OCI-LY7 (cell line): ENCODE data around the gene BAIAP2. TPM values are rescaled to one million over a fixed set of nuclear protein-coding genes. Genes with fewer than 3 reads are reported as not detected.

Experiments
- BruUV-seq: library from RNA; stranded (reverse); fragments of 400-500 nt; replicated peaks from 2 replicates; lab custom pipeline; 2021; lab: Mats Ljungman, UMichigan
- CTCF ChIA-PET: fragments of 300-600 bp; sonication (Branson Sonifier 250); formaldehyde crosslinking; loops from one replicate; lab custom pipeline; 2022; ENCODE audit warnings: antibody characterized with exemption; ENCODE audit not compliant: unreplicated experiment; lab: Charles Lee
- POLR2A ChIA-PET: fragments of 300-600 bp; sonication (Branson Sonifier 250); formaldehyde crosslinking; loops from one replicate; lab custom pipeline; 2022; ENCODE audit warnings: antibody characterized with exemption; lab: Charles Lee
- DNase-seq: peaks from one replicate; pipeline ENCODE4 v3.0.0-alpha.2; 2015; ENCODE audit warnings: low spot score
- H2AFZ ChIP-seq: fragments of 200-600 bp; sonication (generic), shearing (Covaris generic); 2 replicates; pipeline ENCODE4 v1.6.1; 2014; ENCODE audit warnings: mild to moderate bottlenecking, antibody characterized with exemption, low read length, moderate library complexity
- H3K27ac ChIP-seq: fragments of 200-600 bp; sonication (generic); 2 replicates; pipeline ENCODE4 v1.5.1; 2014; ENCODE audit warnings: mixed run types, low read depth, mild to moderate bottlenecking, moderate library complexity, low read length, inconsistent platforms; ENCODE audit not compliant: poor library complexity, severe bottlenecking
- H3K36me3 ChIP-seq: fragments of 200-600 bp; sonication (generic); 2 replicates; pipeline ENCODE4 v1.6.1; 2014; ENCODE audit warnings: mild to moderate bottlenecking, antibody characterized with exemption, low read length, moderate library complexity, mixed read lengths; ENCODE audit not compliant: insufficient read depth
- H3K4me1 ChIP-seq: fragments of 200-600 bp; sonication (generic); 2 replicates; pipeline ENCODE4 v1.5.1; 2014; ENCODE audit warnings: mild to moderate bottlenecking, low read length; ENCODE audit not compliant: insufficient read depth, poor library complexity, severe bottlenecking
- H3K4me2 ChIP-seq: fragments of 200-600 bp; sonication (generic); 2 replicates; pipeline ENCODE4 v1.6.1; 2014; ENCODE audit warnings: mild to moderate bottlenecking, low read length
- H3K4me3 ChIP-seq: fragments of 200-600 bp; sonication (generic); 2 replicates; pipeline ENCODE4 v1.5.1; 2014; ENCODE audit warnings: mild to moderate bottlenecking, low read depth, low read length; ENCODE audit not compliant: poor library complexity, severe bottlenecking
- H3K79me2 ChIP-seq: fragments of 200-600 bp; sonication (generic); 2 replicates; pipeline ENCODE4 v1.6.1; 2016; ENCODE audit warnings: low read depth, mild to moderate bottlenecking, low read length, moderate library complexity, mixed read lengths; ENCODE audit not compliant: insufficient read depth
- H3K9me2 ChIP-seq: fragments of 200-600 bp; sonication (generic); 2 replicates; pipeline ENCODE4 v1.6.1; 2016; ENCODE audit warnings: mild to moderate bottlenecking, low read length, mixed read lengths; ENCODE audit not compliant: insufficient read depth
- H3K9me3 ChIP-seq: fragments of 200-600 bp; sonication (generic); 2 replicates; pipeline ENCODE4 v1.6.1; 2014; ENCODE audit warnings: mild to moderate bottlenecking, mixed run types, low read length, mixed read lengths
- H4K20me1 ChIP-seq: fragments of 200-600 bp; sonication (generic); 2 replicates; pipeline ENCODE4 v1.6.1; 2014; ENCODE audit warnings: mild to moderate bottlenecking, antibody characterized with exemption, low read length, moderate library complexity, mixed read lengths; ENCODE audit not compliant: insufficient read depth
- EZH2phosphoT487 ChIP-seq: fragments of 200-600 bp; sonication (generic); IDR thresholded peaks from 2 replicates; pipeline ENCODE4 v1.6.1; 2018; ENCODE audit warnings: low read depth, borderline replicate concordance, mild to moderate bottlenecking, mixed run types, antibody characterized with exemption, low read length, moderate library complexity, mixed read lengths
- intact Hi-C: fragments of 100-400 bp; cut with micrococcal nuclease; formaldehyde crosslinking; loops from one replicate; pipeline ENCODE4 v1.10.0; 2022; ENCODE audit not compliant: unreplicated experiment
- total RNA-seq, 2 experiments: library from RNA; depleted of rRNA in 1 of 2; stranded (reverse); fragments of >200 nt in 1 of 2; shearing (Covaris generic) in 1 of 2; gene quantifications; 2 replicates each; pipeline ENCODE4 v1.2.3, GENCODE V29; 2014 to 2022
- TF ChIP-seq, protein P1 (sequence below): fragments of 200-600 bp; sonication (generic); conservative IDR thresholded peaks from 2 replicates; pipeline ENCODE4 v1.5.1; 2014; ENCODE audit warnings: mild to moderate bottlenecking, antibody characterized with exemption, low read length, moderate library complexity, mixed read lengths

Gene BAIAP2
- total RNA-seq, 2 experiments from 2014 or later = 2.1 to 2.3 TPM

DNA sequence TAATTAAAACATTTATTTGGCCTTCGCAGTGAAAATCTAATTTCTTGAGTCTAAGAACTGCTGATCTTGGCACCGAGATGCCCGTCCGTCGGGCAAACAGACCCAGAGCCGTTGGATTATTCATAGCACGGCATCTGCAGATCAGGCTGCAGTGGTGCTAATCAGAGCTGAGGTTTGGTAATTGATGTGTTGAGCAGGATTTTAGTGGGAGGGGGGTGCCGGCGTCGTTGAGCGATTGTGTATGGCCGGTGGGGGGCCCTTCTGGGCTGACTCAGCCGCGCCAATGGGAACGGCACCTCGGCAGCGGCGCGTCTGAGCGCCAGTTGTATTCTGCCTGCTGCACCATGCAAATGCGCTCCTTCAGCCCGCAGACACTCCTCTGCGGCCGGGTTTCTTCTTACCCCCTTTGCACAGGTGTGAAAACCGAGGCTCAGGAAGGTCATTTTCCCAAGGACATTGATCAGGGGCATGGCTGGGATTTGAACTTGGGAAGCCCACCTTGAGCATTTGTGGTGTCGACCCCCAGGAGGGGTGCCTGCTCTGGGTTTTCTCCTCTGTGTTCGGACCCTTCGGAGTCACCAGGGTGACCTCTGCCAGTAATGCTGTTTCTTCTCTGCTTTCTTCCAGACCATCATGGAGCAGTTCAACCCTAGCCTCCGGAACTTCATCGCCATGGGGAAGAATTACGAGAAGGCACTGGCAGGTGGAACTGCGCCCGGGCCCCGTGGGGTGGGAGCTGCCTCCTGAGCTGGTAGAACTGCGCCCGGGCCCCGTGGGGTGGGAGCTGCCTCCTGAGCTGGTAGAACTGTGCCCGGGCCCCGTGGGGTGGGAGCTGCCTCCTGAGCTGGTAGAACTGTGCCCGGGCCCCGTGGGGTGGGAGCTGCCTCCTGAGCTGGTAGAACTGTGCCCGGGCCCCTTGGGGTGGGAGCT, 18.4 kb downstream of the BAIAP2 start:
- Histone ChIP-seq H3K9me3 (no peaks in the 10 kb centered on the region), H3K4me2 (no peak overlapping the region), H3K36me3 (no peaks in the 10 kb centered on the region), H2AFZ (no peak overlapping the region), H4K20me1 (no peaks in the 10 kb centered on the region), H3K27ac (no peak overlapping the region), H3K4me1 (no peaks in the 10 kb centered on the region), H3K9me2 (no peaks in the 10 kb centered on the region), H3K4me3 (no peak overlapping the region), H3K79me2 (no peaks in the 10 kb centered on the region)
- ChIA-PET CTCF (no interaction called here), POLR2A (interaction anchor here (0.6 to 1.3 kb wide), 2 partner anchors 38 to 92 kb away, joined by 4 to 8 read pairs; no protein-coding TSS in a partner anchor)
- TF ChIP-seq EZH2phosphoT487 = no peak
- TF ChIP-seq, protein P1, sequence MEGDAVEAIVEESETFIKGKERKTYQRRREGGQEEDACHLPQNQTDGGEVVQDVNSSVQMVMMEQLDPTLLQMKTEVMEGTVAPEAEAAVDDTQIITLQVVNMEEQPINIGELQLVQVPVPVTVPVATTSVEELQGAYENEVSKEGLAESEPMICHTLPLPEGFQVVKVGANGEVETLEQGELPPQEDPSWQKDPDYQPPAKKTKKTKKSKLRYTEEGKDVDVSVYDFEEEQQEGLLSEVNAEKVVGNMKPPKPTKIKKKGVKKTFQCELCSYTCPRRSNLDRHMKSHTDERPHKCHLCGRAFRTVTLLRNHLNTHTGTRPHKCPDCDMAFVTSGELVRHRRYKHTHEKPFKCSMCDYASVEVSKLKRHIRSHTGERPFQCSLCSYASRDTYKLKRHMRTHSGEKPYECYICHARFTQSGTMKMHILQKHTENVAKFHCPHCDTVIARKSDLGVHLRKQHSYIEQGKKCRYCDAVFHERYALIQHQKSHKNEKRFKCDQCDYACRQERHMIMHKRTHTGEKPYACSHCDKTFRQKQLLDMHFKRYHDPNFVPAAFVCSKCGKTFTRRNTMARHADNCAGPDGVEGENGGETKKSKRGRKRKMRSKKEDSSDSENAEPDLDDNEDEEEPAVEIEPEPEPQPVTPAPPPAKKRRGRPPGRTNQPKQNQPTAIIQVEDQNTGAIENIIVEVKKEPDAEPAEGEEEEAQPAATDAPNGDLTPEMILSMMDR = no peak
- no peak for DNase-seq
- intact Hi-C loops = no loop called here
- BruUV-seq = no TSS peak

DNA sequence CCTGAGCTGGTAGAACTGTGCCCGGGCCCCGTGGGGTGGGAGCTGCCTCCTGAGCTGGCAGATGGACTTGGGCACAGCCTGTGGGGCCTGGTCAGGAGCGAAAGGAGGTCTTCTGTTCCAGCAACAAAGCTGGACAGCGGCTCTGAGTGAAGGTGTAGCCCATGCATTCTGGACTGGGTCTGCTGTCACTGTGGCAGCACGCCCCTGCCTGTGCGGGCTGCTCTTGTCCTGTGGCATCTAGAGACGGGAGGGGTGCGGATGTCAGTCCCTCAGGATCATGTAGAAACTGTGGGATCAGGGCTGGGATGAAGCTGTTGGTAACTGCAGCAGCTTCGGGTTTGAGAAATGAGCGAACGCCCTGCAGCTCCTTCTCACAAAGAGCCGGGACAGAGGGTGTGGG, 19.4 kb downstream of the BAIAP2 start:
- Histone ChIP-seq H3K79me2 (no peaks in the 10 kb centered on the region), H3K4me2 (no peak overlapping the region), H4K20me1 (no peaks in the 10 kb centered on the region), H3K9me3 (no peaks in the 10 kb centered on the region), H3K4me3 (no peak overlapping the region), H3K27ac (no peak overlapping the region), H3K36me3 (no peaks in the 10 kb centered on the region), H3K9me2 (no peaks in the 10 kb centered on the region), H2AFZ (no peak overlapping the region), H3K4me1 (no peaks in the 10 kb centered on the region)
- ChIA-PET CTCF (no interaction called here), POLR2A (interaction anchor here (1.3 kb wide), 1 partner anchor 39 kb away, joined by 4 read pairs; no protein-coding TSS in a partner anchor)
- TF ChIP-seq EZH2phosphoT487 = no peak
- TF ChIP-seq, protein P1 = no peak
- intact Hi-C loops = no loop called here
- DNase-seq = no peak
- BruUV-seq = no TSS peak

DNA sequence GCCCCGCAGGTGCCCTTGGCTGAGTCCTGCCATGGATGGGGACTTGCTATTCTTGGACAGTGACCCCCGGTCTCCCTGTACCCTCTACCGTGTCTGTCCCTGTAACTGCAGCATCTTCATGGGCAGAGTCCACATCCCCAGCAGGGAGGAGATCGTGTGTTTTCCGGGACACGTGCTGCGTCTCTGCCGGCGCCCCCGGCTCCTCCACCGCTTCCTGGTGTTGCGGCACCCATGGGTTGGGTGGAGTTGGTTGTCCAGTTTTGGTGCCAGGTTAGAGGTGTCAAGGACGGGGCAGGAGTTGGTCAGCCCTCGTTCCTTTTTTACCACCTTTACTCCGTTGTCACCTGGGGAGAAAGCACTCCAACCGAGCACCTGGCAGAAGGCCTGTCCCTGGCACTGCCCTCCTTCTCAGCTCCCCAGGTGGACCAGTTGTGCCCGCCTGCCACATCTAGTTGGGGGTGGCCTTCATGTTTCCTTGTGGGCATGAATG, 20.0 kb downstream of the BAIAP2 start:
- Histone ChIP-seq H3K4me1 (no peaks in the 10 kb centered on the region), H3K9me3 (no peaks in the 10 kb centered on the region), H3K4me2 (no peak overlapping the region), H3K79me2 (no peaks in the 10 kb centered on the region), H3K36me3 (no peaks in the 10 kb centered on the region), H4K20me1 (no peaks in the 10 kb centered on the region), H3K27ac (no peak overlapping the region), H3K4me3 (no peak overlapping the region), H2AFZ (no peak overlapping the region), H3K9me2 (no peaks in the 10 kb centered on the region)
- TF ChIP-seq EZH2phosphoT487 = no peak
- TF ChIP-seq, protein P1 = no peak
- DNase-seq = no peak
- intact Hi-C loops = no loop called here
- CTCF ChIA-PET = no interaction called here
- BruUV-seq = no TSS peak
- POLR2A ChIA-PET = interaction anchor here (1.3 kb wide), 1 partner anchor 39 kb away, joined by 4 read pairs; no protein-coding TSS in a partner anchor
